ENCODE data around the gene RPL31. TPM values are rescaled to one million over a fixed set of nuclear protein-coding genes. Genes with fewer than 3 reads are reported as not detected.

Gene RPL31
- 100 to 1,000 TPM; 870 to 899 TPM for total RNA-seq
- long read RNA-seq, transcript RPL31-201 (5 exons, 1,865 nt) = major isoform, 15 of 26 reads
- long read RNA-seq, partial matches to known transcripts = 2 of 26 reads
- long read RNA-seq, other reads (novel, unspliced or antisense) = 3 of 26 reads

DNA sequence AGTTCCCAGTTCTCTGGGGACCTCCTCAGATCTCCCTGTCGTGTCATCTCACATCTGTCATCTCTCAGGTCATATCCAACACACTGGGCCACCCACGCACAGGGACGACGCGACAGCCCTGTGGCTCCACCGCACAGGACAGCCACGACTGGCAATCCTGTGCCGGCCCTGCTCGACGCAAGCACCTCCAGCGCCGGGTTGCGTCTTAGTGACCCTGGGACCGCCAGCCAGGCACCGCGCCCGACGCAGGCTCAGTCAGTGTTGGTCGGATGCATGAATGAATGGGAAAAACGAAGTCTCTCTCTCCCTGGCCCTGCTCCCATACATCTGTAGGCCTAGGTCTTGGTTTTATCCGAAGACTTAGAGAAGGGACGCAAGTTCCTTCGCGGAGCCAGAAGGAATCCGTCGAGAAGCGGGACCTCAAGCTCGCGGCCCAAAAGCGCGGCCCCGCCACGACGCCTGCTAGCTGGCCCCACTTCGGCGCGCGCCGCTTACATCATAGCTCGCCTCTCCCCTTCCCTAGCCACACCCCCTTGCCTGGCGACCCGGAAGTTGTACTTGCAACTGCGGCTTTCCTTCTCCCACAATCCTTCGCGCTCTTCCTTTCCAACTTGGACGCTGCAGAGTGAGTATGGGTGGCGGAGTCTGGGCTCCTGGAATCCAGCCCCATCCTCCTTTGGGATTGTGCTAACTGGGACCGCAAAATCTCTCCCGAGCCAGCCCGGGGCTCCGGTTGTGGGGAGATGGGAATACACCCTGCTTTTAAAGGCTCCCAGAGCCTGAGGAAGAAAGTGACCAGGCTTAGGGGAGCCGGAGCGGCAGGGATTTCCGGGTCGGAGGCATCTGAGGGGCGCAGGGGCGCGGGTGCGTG is at the start of gene RPL31:
Gene RPL31, plus strand, starts transcription at position 599 of the 871 bp plus-strand sequence. CDS start 413 bp downstream, outside the sequence.
- intact Hi-C loops (cut with DNase I) = no loop called here
- ATAC-seq (peak; percentile 97 to 98), DNase-seq (peak; percentile 98)

DNA sequence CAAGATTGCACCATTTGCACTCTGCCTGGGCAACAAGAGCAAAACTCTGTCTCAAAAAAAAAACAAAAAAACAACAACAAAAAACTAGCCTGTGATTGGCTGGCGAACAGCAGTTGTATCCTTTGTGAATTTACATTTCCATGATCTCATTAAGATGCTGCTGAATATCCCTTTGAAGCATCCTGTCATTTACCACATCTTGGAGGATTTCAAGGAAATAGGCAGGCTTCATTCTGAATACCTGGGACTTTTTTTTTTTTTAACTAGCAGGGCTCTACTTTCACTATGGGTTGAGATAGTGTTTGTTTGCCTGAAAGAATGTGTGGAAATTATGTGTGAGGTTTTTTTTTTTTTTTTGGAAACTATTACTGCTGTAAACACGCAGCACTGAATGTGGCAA is 49.6 kb upstream of the RPL31 start:
- no peak for DNase-seq
- intact Hi-C loops (cut with DNase I) = no loop called here
- no peak for ATAC-seq

DNA sequence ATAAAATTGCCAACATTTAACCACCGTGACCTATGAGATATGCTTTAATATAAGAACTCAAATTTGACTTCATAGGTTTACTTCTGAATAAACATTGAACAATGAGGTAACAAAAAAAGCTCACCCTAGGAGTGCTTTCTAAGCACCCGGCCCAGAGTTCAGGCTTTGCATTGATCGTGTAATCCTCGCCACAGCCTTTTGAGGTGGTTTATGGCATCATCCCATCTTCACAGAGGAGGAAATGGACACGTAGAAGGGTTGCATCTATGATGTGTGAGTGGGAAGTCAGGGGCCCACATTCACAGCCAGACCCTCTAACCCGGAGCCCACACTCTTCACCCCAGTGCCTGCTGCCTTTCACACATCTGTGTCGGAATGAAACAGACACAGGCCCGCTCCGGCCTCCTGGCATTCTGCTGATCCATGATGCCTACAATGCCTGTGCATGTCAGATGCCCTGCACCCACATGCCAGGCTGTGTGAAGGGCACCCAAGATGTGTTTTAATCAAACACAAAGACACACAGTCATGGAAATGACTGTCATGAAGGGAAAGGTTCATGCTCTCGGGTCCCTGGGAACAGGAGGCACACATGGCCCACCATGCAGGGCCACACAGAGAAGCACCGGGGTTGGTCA is 48.6 kb upstream of the RPL31 start:
- DNase-seq (no peak), ATAC-seq (no peak)
- intact Hi-C loops (cut with DNase I) = no loop called here

DNA sequence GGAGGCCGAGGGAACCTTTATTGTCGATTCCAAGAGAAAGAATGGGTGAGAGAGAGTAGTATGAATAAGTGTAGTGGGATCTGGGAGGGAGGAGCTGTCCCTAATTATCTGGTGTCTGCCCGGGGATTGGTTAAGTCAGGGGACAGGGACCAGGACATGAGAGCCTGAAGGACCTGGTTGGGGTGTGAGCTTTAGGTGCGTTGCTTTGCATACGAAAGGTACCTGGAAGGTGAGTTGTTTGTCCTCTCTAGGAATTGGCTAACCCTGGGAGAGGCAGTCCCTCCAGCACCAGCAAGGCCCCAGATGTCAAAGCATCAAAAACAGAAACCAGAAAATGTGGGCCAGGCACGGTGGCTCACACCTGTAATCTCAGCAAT is 48.1 kb upstream of the RPL31 start:
- intact Hi-C loops (cut with DNase I) = no loop called here
- ATAC-seq (no peak), DNase-seq (no peak)

DNA sequence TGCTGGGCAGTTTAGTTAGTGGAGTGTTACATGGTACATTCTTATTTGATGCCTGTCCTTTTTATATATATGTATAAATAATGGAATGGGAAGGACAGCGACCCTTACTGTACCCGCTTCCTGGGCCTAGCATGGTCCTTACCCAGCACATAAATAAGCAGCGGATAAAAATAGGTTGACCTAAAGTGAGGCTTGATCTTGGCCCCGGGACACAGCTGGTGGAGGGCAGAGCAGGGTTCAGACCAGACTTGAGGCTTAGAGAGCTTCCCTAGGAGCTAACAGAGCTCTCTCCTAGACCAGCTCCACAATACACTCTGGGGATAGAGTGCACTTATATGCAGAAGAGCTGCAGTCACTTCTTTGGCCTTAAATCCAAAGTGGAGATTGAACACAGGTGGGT is 46.9 kb upstream of the RPL31 start:
- intact Hi-C loops (cut with DNase I) = no loop called here
- no peak for ATAC-seq
- DNase-seq = no peak

- no peak for ATAC-seq
- intact Hi-C loops (cut with DNase I) = no loop called here
- no peak for DNase-seq
Measured at GRCh38 chr2:100956081-100956480, 46.0 kb upstream of the RPL31 start.

DNA sequence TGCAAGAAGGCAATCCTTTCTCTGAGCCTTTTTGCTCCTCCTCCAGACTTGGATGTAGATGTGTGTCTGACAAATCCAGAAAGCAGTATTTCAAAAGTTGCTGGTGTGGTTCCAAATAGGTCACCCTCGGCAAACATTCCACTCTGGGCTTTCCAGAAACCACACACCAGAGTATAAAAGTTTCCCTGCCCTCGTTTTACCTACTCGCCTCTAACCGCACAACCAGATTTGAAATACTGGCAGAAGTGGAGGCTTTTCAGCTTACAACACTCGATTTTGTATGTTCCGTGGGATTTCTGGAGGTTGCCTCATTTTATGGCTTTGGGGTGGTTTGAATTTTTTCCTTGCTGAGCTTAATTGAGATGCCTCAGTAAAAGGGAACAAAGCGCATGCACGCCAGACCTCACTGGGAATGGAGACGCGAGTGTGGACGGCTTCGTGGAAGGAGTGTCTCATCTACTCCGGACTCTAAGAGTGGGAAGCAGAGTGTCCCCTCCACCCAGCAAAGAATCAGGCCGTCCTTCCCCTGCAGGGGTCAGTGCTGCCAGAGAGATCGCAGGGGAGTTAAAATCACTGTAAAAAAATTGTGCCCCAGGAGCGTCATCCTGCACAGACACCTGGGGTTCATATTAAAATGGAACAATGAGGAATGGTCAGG is 44.0 kb upstream of the RPL31 start:
- DNase-seq = peak; percentile 34
- peak; percentile 81 to 91 for ATAC-seq
- intact Hi-C loops (cut with DNase I) = no loop called here

GRCh38 chr2:100959225-100959880 is 42.7 kb upstream of the RPL31 start:
- intact Hi-C loops (cut with DNase I) = no loop called here
- ATAC-seq = no peak
- DNase-seq = no peak

GRCh38 chr2:100960688-100961087 is 41.4 kb upstream of the RPL31 start:
- DNase-seq (no peak), ATAC-seq (no peak)
- intact Hi-C loops (cut with DNase I) = no loop called here

DNA sequence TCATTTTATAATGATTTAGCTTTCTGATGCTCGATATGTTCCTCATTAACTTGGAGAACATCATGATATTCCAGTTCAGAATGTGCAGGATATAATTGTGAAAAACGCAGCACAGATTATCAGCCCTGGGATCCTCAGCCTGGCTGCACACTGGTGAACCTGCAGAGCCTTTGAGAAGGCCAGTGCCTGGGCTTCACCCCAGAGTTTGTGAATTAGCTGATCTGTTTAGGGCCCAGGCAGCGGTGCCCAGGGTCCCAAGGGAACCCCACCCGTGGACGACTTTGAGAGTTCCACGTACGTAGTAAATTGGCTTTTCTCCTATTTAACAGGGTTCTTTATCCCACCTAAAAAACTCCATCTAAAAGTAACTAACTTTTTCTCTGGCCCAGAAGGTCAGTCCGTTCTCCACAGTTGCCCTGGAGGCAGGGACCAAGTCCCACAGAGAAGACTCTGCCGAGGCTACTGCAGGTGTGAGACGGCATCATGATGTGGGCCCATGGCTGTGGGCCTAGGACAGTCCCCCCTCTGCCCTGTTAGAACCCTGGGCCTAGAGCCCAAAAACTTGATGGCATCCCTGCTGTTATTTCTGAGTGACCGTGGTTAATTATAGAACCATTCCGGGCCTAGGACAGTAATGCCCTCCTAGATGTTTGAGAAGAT is 39.6 kb upstream of the RPL31 start:
- intact Hi-C loops (cut with DNase I) = no loop called here
- no peak for ATAC-seq
- DNase-seq = no peak

GRCh38 chr2:100963026-100963375 is 39.1 kb upstream of the RPL31 start:
- DNase-seq (no peak), ATAC-seq (no peak)
- intact Hi-C loops (cut with DNase I) = no loop called here

DNA sequence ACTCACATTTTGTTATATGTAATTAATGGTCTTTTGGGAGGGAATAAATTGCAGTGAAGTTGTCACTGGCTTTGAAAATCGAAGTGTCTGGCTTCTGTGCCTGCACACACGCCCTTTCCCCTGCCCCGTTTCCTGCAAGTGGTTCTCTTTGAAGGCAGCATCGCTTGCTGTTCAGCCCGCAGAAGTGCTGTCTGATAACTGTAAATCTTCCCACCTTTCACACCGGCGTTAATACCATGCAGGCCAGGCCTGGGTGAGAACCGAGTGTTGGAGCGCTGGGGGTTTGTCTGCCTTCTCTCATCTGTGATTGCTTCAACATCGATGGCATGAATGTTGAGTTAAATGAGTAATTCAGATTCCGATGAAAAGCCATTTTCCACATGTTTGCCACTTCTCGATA is 37.9 kb upstream of the RPL31 start:
- ATAC-seq (no peak), DNase-seq (no peak)
- intact Hi-C loops (cut with DNase I) = no loop called here

GRCh38 chr2:100964681-100965169 is 37.4 kb upstream of the RPL31 start:
- DNase-seq (no peak), ATAC-seq (peak in 1 of 2 donors; percentile 53)
- intact Hi-C loops (cut with DNase I) = no loop called here

- intact Hi-C loops (cut with DNase I) = no loop called here
- no peak for DNase-seq
- ATAC-seq = no peak
Measured at GRCh38 chr2:100965596-100965995, 36.5 kb upstream of the RPL31 start.

- ATAC-seq (no peak), DNase-seq (no peak)
Measured at GRCh38 chr2:100967716-100968115, 34.4 kb upstream of the RPL31 start.

DNA sequence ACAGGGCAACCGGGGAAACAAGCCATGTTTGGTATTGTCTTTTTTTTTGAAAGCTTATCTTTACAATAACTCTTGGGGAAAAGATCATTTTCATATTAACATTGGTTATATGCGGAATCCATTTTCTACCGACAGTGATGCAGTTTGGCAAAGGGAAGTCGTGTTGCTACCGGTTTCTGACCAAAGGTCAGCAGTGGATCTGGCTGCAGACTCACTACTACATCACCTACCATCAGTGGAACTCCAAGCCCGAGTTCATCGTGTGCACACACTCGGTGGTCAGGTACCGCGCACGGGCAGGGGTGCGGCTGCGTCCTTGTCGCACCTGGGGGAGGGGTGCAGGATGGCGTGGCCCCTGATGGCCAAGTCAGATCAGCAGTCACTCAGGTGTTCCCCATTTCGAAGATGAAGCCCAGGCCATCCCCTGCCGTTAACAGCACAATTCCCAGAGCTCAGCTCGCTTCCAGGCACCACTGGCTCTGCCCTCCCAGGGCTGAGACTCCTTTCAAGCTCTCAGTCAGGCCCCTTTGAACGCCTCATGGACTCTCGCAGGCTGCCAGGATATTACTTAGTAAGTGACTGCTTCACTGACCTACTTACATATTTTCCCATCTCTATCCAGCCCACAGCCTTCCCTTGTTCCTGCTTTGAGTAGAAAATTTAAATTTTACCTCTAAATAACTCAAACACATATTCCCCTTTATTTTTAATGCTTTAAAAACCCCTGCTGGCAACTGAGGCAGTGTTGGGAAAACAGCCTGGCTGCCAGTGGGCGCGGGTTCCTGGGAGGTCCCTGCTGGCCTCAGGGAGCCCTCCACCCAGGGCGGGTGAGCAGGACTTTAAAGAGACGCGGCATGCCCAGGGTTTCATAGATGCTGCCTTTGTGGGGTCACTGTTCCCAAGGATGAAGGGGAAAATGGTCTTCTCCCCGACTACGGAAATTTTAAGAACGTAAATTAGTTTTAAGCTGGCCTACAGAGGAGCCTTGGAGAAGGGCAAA is 33.6 kb upstream of the RPL31 start:
- intact Hi-C loops (cut with DNase I) = no loop called here
- no peak for DNase-seq
- no peak for ATAC-seq

More at GRCh38 chr2:100967716-100968115, 34.4 kb upstream of the RPL31 start:
- intact Hi-C loops (cut with DNase I) = no loop called here

- DNase-seq = no peak
- intact Hi-C loops (cut with DNase I) = no loop called here
Measured at GRCh38 chr2:100969998-100970397, 32.1 kb upstream of the RPL31 start.

GRCh38 chr2:100971221-100971620 is 30.9 kb upstream of the RPL31 start:
- intact Hi-C loops (cut with DNase I) = no loop called here
- peak in 1 of 2 donors; percentile 29 for ATAC-seq
- DNase-seq = peak; percentile 36

More at GRCh38 chr2:100969998-100970397, 32.1 kb upstream of the RPL31 start:
- ATAC-seq = no peak
